Uterus (tissue), 4 donors: Measurements from ENCODE around the gene ASPSCR1. TPM values are rescaled to one million over a fixed set of nuclear protein-coding genes. Genes with fewer than 3 reads are reported as not detected.

Experiments
- DNase-seq, 2 donors: peaks; one replicate each; pipeline ENCODE4 v3.0.0-alpha.2; 2019 to 2020
- H3K27ac ChIP-seq, 2 donors: fragments of 200-600 bp; sonication (generic); 1 replicate in 1 of 2; 2 replicates in 1 of 2; pipeline ENCODE4 v1.5.1; 2016 to 2018
- H3K27me3 ChIP-seq, 2 donors: fragments of 200-600 bp; sonication (generic); one replicate each; pipeline ENCODE4 v1.5.1; 2018 to 2019; ENCODE audit warnings: control low read depth in 1 of 2
- H3K36me3 ChIP-seq, 2 donors: fragments of 200-600 bp; sonication (generic); one replicate each; pipeline ENCODE4 v1.5.1; 2019; ENCODE audit warnings: control low read depth in 1 of 2
- H3K4me1 ChIP-seq, 2 donors: fragments of 200-600 bp; sonication (generic); one replicate each; pipeline ENCODE4 v1.5.1; 2018 to 2019; ENCODE audit warnings: control low read depth in 1 of 2
- H3K4me3 ChIP-seq, 2 donors: fragments of 200-600 bp; sonication (generic); 1 replicate in 1 of 2; 2 replicates in 1 of 2; pipeline ENCODE4 v1.5.1; 2018 to 2019; ENCODE audit warnings: mild to moderate bottlenecking in 1 of 2
- H3K9me3 ChIP-seq, 2 donors: fragments of 200-600 bp; sonication (generic); one replicate each; pipeline ENCODE4 v1.5.1; 2019; ENCODE audit warnings: control low read depth in 1 of 2
- POLR2A ChIP-seq, 2 donors: fragments of 450-650 bp; IDR thresholded peaks; one replicate each; pipeline ENCODE4 v1.6.1; 2016; ENCODE audit warnings: antibody characterized with exemption in 2 of 2, mild to moderate bottlenecking in 1 of 2, moderate library complexity in 1 of 2
- intact Hi-C: fragments of 100-400 bp; cut with DNase I; formaldehyde crosslinking; loops from one replicate; pipeline ENCODE4 v1.15.1; 2023; ENCODE audit warnings: low total_unique reads
- total RNA-seq, 4 donors: library from RNA; depleted of rRNA in 3 of 4; stranded (reverse); fragments of >200 nt in 3 of 4; gene quantifications; one replicate each; pipeline versions ENCODE4 v1.1.0 to v1.2.4, GENCODE V29; 2014 to 2023
- TF ChIP-seq, protein P1 (sequence below), 4 experiments: fragments of 200-600 bp in 2 of 4; fragments of 450-650 bp in 2 of 4; sonication (generic) in 2 of 4; IDR thresholded peaks; one replicate each; pipeline ENCODE4 v1.5.1; 2016 to 2019; ENCODE audit warnings: antibody characterized with exemption in 4 of 4, mild to moderate bottlenecking in 2 of 4, moderate library complexity in 1 of 4
- donor health status: DM: yes; HTN: yes; CAD: no.

Gene ASPSCR1
- total RNA-seq, 4 donors from 2014 or later: 3.5 to 34.2 (median 13.6) TPM

DNA sequence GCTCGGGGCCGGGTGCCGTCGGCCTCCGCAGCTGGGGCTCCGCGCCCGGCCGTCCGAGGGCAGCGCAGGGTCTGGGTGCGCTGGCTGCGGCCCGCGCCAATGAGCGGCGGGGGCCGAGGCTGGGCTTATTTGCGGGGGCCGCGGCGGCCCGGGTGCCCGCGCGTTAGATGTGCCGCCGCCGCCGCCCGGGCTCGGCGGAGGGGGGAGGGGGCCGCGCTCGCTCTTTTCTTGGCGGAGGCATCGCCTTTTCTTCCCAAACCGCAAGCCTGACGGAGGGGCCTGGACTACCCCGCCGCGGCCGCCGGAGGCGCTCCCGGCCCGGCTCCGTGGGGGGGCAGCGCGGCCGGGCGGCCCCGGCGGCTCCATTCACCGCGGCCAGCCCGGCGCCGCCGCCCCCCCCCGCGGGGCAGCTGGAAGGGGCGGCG lies 16.3 kb upstream of the ASPSCR1 start, which contains the start of gene NOTUM:
Gene NOTUM (minus strand): TSS at position 101 of the 425 bp plus-strand sequence. CDS start 278 bp downstream, outside the sequence.
- H3K36me3 ChIP-seq: no peaks in the 10 kb centered on the region
- peaks cover 20 to 31% of the 10 kb centered on the region in 2 donors for H3K27me3 ChIP-seq
- no peaks in the 10 kb centered on the region for H3K9me3 ChIP-seq
- TF ChIP-seq, protein P1, sequence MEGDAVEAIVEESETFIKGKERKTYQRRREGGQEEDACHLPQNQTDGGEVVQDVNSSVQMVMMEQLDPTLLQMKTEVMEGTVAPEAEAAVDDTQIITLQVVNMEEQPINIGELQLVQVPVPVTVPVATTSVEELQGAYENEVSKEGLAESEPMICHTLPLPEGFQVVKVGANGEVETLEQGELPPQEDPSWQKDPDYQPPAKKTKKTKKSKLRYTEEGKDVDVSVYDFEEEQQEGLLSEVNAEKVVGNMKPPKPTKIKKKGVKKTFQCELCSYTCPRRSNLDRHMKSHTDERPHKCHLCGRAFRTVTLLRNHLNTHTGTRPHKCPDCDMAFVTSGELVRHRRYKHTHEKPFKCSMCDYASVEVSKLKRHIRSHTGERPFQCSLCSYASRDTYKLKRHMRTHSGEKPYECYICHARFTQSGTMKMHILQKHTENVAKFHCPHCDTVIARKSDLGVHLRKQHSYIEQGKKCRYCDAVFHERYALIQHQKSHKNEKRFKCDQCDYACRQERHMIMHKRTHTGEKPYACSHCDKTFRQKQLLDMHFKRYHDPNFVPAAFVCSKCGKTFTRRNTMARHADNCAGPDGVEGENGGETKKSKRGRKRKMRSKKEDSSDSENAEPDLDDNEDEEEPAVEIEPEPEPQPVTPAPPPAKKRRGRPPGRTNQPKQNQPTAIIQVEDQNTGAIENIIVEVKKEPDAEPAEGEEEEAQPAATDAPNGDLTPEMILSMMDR (IDR thresholded peaks at IDR 0.05): peak in 2 of 4 experiments; percentile 27 to 48
- no peak for TF ChIP-seq POLR2A (IDR thresholded peaks at IDR 0.05)
- H3K4me1 ChIP-seq: peaks cover 0 to 20% of the 10 kb centered on the region in 2 donors
- peak within 1 kb of the TSS in 1 of 2 donors; percentile 29 for H3K4me3 ChIP-seq
- DNase-seq: no peak
- no peak within 1 kb of the TSS for H3K27ac ChIP-seq
- intact Hi-C loops: loop anchor here (5.0 kb wide), 1 partner anchor 56 kb away; no protein-coding TSS in a partner anchor

DNA sequence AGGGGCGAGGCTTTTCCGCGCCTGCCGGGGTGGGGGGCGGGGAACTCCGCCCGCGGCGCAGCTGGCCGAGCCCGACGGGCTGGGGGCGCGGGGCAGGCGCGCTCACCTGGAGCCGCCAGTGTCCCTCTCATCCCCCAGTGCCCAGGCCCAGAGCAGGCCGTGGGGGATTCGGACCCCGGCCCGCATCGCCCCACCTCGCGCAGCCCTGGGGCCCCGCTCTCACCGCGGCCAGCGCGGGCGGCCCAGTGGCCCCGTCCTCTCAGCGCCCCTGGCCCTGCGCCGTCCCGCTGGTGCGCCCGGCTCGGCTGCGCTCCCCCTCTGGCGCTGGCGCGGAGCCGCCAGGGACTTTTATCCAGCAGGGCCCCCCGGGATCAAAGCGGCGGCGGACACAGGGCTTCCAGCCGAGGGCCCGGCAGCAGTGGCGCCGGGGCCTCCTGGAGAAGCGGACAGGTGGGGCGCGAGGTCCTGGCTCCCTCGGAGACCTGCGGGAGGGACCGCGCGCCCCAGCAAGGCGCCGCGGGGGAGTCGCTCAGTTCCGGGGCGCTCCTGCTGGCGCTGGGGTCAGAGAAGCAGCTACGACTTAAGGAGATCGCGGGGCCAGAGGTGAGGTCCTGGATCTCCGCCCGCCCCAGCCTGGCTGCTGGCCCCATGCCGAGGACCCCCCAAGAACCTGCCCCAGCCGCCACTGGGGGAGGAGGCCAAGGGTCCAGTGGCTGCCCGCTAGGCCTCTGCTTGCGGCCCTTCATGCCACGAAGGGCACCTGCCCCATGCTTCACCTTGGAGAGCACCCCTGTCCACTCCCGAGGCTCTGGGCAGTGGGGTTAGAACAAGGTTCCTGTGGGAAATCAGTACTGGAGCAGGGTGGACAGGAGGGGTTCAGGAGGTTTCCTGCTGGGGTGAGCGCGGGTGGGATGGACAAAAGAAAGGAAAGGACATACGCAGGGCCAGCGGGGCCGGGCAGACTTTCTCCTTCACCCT lies 15.6 kb upstream of the ASPSCR1 start:
- Histone ChIP-seq H3K4me1 (peaks cover 0 to 20% of the 10 kb centered on the region in 2 donors), H3K36me3 (no peaks in the 10 kb centered on the region), H3K27ac (no peak overlapping the region), H3K27me3 (peaks cover 20 to 31% of the 10 kb centered on the region in 2 donors), H3K4me3 (no peak overlapping the region), H3K9me3 (no peaks in the 10 kb centered on the region)
- no peak for DNase-seq
- intact Hi-C loops: loop anchor here (5.0 kb wide), 1 partner anchor 55 kb away; no protein-coding TSS in a partner anchor
- no peak for TF ChIP-seq POLR2A (IDR thresholded peaks at IDR 0.05)
- TF ChIP-seq, protein P1 (IDR thresholded peaks at IDR 0.05): no peak

DNA sequence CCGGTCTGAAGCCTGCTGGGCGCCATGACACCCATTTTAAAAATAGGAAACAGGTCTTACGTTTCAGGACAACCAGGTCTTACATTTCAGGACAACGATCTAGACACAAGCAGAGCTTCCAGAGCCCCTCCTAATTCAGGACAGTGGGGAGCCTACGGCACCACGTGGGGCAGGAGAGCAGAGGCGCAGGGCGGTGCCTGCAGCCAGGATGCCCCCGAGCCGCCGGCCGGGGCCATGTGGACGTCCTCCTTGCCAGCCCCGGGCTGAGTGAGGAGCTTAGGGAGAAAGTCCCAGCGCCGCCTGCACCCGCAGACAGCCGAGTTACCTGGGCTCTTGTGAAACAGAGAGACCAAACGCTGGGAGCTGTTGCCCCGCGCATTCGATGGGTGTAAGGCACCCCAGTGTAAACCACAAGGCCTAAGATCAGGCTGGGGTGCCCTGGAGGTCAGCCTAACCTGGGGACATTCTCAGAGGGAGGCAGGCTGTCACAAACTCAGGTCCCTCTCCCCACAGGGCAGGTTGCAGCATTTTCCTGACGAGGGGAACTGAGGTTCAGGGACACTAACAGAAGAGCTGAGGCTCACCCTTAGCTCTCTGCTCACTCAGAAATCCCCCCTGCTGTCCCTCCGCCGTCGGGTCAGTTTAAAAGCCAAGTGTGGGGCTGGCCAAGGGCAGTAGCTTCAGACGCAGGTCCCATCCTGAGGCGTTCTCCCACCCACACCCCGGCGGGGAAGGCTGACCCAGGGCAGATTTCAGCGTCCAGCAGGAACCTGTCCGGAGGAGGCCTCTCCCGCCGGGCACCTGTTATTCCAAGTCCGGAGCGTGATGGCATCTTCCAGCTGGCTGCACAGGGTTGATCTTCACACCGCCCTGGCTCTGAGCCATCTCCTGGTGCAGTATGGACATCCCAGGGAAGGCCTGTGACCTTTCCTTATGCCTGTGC lies 14.7 kb upstream of the ASPSCR1 start:
- H3K36me3 ChIP-seq: no peaks in the 10 kb centered on the region
- no peak overlapping the region for H3K27ac ChIP-seq
- H3K4me3 ChIP-seq: no peak overlapping the region
- intact Hi-C loops: loop anchor here (5.0 kb wide), 1 partner anchor 55 kb away; no protein-coding TSS in a partner anchor
- H3K9me3 ChIP-seq: no peaks in the 10 kb centered on the region
- H3K27me3 ChIP-seq: peaks cover 20 to 29% of the 10 kb centered on the region in 2 donors
- TF ChIP-seq POLR2A (IDR thresholded peaks at IDR 0.05): no peak
- TF ChIP-seq, protein P1 (IDR thresholded peaks at IDR 0.05): no peak
- no peak for DNase-seq
- H3K4me1 ChIP-seq: peaks cover 0 to 20% of the 10 kb centered on the region in 2 donors

DNA sequence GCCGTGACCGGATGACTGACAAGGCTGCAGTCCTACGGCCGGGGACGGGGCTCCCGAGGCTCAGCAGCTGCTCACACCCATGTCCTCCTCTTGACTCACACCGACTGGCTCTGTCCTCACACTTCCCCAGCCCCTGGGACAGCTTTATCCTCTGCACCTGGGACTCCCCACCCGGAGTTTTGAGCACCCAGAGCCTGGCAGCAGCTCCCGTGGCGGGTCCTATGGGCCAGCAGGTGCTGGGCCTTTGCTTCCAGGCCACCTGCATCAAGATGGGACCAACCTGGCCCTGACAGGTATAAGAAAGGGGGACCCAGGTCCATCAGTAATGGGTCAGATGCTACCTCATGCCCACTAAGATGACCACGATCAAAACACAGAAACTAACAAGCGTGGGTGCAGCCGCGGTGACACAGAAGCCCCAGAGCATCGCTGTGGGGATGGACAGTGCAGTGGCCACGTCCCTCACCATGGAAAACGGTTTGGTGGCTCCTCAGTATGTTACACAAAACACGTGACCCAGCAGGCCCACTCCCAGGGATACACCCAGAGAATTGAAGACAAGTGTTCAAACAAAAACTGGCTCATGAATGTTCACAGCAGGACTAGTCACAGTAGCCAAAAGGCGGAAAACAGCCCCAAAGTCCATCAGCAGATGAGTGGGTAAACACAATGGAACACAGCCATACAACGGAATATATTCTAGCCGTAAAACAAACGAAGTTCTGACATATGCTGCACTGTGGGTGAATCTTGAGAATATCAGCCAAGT lies 13.2 kb upstream of the ASPSCR1 start:
- Histone ChIP-seq H3K4me3 (no peak overlapping the region), H3K27ac (no peak overlapping the region), H3K36me3 (no peaks in the 10 kb centered on the region), H3K27me3 (peaks cover 16% of the 10 kb centered on the region in 2 donors), H3K4me1 (peaks cover 0 to 20% of the 10 kb centered on the region in 2 donors), H3K9me3 (no peaks in the 10 kb centered on the region)
- intact Hi-C loops: loop anchor here (5.0 kb wide), 1 partner anchor 53 kb away; no protein-coding TSS in a partner anchor
- TF ChIP-seq, protein P1 (IDR thresholded peaks at IDR 0.05): no peak
- TF ChIP-seq POLR2A (IDR thresholded peaks at IDR 0.05): no peak
- no peak for DNase-seq
